Measurements from ENCODE around the gene TMEM94.
"Not testable (repeated sequence)": the region's sequence is repeated elsewhere in the genome, so short reads cannot be mapped to it uniquely, and the experiment has no call there.

TMEM94 gene

GRCh38 chr17:75456417-75457046 lies at the start of gene TMEM94:
TSS of gene TMEM94 (plus strand) at chr17:75456635. CDS start at chr17:75471906, 15,271 bp downstream.
- DNase-seq: peak; percentile 91 to 92

GRCh38 chr17:75407655-75408352 lies 48.6 kb upstream of the TMEM94 start:
- DNase-seq: no peak

- no peak for DNase-seq
Measured at GRCh38 chr17:75410141-75410540, 46.3 kb upstream of the TMEM94 start.

- no peak for DNase-seq
Measured at GRCh38 chr17:75411328-75412067, 44.9 kb upstream of the TMEM94 start.

- DNase-seq: peak; percentile 84 to 85
Measured at GRCh38 chr17:75412455-75413317, 43.7 kb upstream of the TMEM94 start.

GRCh38 chr17:75414488-75414887 lies 41.9 kb upstream of the TMEM94 start:
- no peak for DNase-seq

GRCh38 chr17:75416006-75416405 lies 40.4 kb upstream of the TMEM94 start:
- DNase-seq: no peak

GRCh38 chr17:75417054-75417580 lies 39.3 kb upstream of the TMEM94 start:
- DNase-seq: no peak

GRCh38 chr17:75418531-75418930 lies 37.9 kb upstream of the TMEM94 start:
- DNase-seq: no peak

GRCh38 chr17:75428543-75429469 lies 27.6 kb upstream of the TMEM94 start:
- no peak for DNase-seq

GRCh38 chr17:75430159-75430974 lies 26.1 kb upstream of the TMEM94 start:
- DNase-seq: no peak

GRCh38 chr17:75433218-75433783 lies 23.1 kb upstream of the TMEM94 start:
- no peak for DNase-seq

GRCh38 chr17:75434433-75434832 lies 22.0 kb upstream of the TMEM94 start:
- DNase-seq: not testable (repeated sequence)

- not testable (repeated sequence) for DNase-seq
Measured at GRCh38 chr17:75437404-75437803, 19.0 kb upstream of the TMEM94 start.

GRCh38 chr17:75439287-75439686 lies 17.1 kb upstream of the TMEM94 start:
- DNase-seq: no peak

- DNase-seq: no peak
Measured at GRCh38 chr17:75440738-75441448, 15.5 kb upstream of the TMEM94 start.

- no peak for DNase-seq
Measured at GRCh38 chr17:75442168-75443103, 14.0 kb upstream of the TMEM94 start.

GRCh38 chr17:75445296-75445695 lies 11.1 kb upstream of the TMEM94 start:
- no peak for DNase-seq
